Right cardiac atrium (tissue), 5 donors: Measurements from ENCODE around the gene NTRK1. TPM values are rescaled to one million over a fixed set of nuclear protein-coding genes. Genes with fewer than 3 reads are reported as not detected.

Experiments
- ATAC-seq, 2 donors: fragments of 200-7000 bp; cut with Tn5 transposase; one replicate each; pipeline versions ENCODE4 v1.8.0 to v1.9.1; 2020; ENCODE audit warnings: moderate library complexity in 2 of 2, mild to moderate bottlenecking in 1 of 2
- DNase-seq, 3 donors: peaks; one replicate each; pipeline ENCODE4 v3.0.0-alpha.2; 2020
- H3K27ac ChIP-seq: one replicate; pipeline ENCODE4 v1.5.1; 2013; ENCODE audit warnings: mild to moderate bottlenecking, low read length, control low read depth, moderate library complexity
- H3K27me3 ChIP-seq: one replicate; pipeline ENCODE4 v1.6.1; 2013; ENCODE audit not compliant: control insufficient read depth, insufficient read depth
- H3K4me1 ChIP-seq: one replicate; pipeline ENCODE4 v1.6.1; 2013; ENCODE audit warnings: low read length; ENCODE audit not compliant: control insufficient read depth, insufficient read depth
- H3K4me3 ChIP-seq: one replicate; pipeline ENCODE4 v1.5.1; 2013; ENCODE audit warnings: low read length, control low read depth
- H3K9me3 ChIP-seq: one replicate; pipeline ENCODE4 v1.6.1; 2013; ENCODE audit warnings: low read length; ENCODE audit not compliant: control insufficient read depth
- WGBS: extraction: QIAGEN DNeasy Blood & Tissue Kit; methylation state at CpG from one replicate; pipeline ENCODE4 v1.1.7; 2013; 5-methylcytosine and 5-hydroxymethylcytosine counted together
- intact Hi-C, 4 donors: fragments of 100-400 bp; cut with DNase I; formaldehyde crosslinking; loops; one replicate each; pipeline versions ENCODE4 v1.11.0 to v1.14.0; 2022 to 2023
- polyA plus RNA-seq: library from polyadenylated mRNA; stranded (reverse); fragments of 200-250 nt; gene quantifications from one replicate; pipeline ENCODE4 v1.2.3, GENCODE V29; 2013
- total RNA-seq, 4 donors: library from RNA; stranded (reverse); fragmentation: NEBNext Ultra II Directional; extraction: Animal tissue kit (Norgen Biotek cat#: 25700); gene quantifications; one replicate each; pipeline ENCODE4 v1.2.1, GENCODE V29; 2021
- donor health status: healthy with polysubstance abuse.
- donor health status: DM: no; HTN: yes; CAD: no.
- donor health status: DM: no; HTN: no; CAD: no.
- donor health status: DM: no; HTN: yes; CAD: no; lungs with severe emphysema.
- donor health status: DM: yes; HTN: yes; CAD: no.

The NTRK1 gene
- total and polyA plus RNA-seq, 5 donors: 1.1 to 4.2 (median 1.5) TPM

DNA sequence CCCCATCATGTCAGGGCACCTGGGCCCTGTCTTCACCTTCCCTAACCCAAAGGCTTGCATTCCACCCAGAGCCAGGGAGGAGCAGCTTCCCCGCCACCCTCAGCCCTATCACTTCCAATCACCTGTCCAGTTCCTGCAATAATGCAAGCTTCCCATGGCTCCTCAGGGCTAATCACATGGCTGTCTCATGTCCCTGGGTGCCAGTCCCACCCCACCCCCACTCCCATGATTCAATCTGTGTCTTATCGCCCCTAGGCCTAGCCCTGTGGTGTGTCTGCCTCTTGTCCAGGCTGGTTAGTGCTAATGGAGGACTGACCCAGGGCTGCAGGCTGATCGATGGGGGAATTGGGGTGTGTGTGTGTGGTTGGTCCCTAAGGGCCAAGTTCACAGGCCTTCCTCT, 21.9 kb downstream of the NTRK1 start:
- no peak overlapping the region for H3K4me3 ChIP-seq
- 77% methylated on average over 3 of the region's 3 CpGs for WGBS
- H3K4me1 ChIP-seq: no peaks in the 10 kb centered on the region
- H3K27me3 ChIP-seq: no peaks in the 10 kb centered on the region
- no peak overlapping the region for H3K27ac ChIP-seq
- no peak for ATAC-seq
- peak in 1 of 3 donors; percentile 20 for DNase-seq
- intact Hi-C loops: loop anchor here in 2 of 4 donors (10.0 kb wide), 2 partner anchors 188 to 198 kb away; no protein-coding TSS in a partner anchor
- H3K9me3 ChIP-seq: no peaks in the 10 kb centered on the region

DNA sequence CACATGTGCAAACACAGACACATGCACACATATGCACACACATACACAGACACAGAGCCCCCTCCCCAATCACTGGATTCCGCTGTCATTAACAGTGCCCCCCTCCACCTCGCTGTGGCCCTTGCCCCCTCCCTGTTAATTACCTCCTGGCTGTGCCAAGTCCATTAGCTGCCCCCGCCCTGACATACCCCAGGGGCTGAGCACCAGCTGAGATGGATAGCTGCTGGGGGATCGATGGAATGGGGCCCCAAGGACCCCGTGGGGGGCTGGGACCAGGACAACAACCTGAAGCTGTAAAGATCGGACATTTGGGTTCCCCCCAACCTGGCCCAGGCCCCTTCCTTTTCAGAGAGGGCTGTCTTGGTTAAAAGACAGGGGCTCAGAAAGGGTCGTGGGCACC, 23.3 kb downstream of the NTRK1 start:
- Histone ChIP-seq H3K9me3 (no peaks in the 10 kb centered on the region), H3K4me3 (no peak overlapping the region), H3K4me1 (no peaks in the 10 kb centered on the region), H3K27ac (no peak overlapping the region), H3K27me3 (no peaks in the 10 kb centered on the region)
- intact Hi-C loops: loop anchor here in 2 of 4 donors (10.0 kb wide), 2 partner anchors 189 to 199 kb away; no protein-coding TSS in a partner anchor
- peak in 1 of 3 donors; percentile 33 for DNase-seq
- ATAC-seq: no peak
- WGBS: 72% methylated on average over 7 of the region's 7 CpGs

DNA sequence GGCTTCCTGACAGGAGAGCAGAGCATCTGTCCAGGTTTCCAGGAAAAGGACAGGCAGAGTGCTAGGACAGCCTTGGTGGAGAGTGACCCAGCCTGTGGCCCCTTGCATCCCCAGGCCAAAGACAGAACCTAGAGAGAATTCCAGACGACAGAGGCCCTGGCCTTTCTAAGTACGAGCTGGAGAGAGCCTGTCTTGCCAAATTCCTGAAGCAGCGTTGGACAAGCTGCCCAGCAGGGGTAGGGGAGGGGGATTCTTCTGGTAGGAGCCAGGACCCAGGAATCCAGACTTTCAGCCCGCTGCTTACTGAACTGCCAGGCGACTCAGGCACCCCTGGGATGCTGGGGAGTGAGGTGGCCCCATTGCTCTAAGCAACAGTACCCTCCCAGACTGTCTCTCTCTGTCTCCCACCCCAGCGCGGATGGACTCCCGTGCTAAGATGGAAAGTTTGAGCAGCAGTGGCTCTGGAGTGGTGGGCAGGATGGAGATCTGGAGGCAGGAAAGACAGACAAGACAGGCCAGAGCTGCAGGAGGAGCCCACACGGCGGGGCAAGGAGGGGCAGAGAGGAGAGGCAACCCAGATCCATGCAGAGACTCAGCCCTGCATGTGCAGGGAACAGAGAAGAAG, 24.0 kb downstream of the NTRK1 start:
- no peaks in the 10 kb centered on the region for H3K4me1 ChIP-seq
- intact Hi-C loops: loop anchor here in 2 of 4 donors (10.0 kb wide), 2 partner anchors 190 to 200 kb away; no protein-coding TSS in a partner anchor
- peak in 2 of 3 donors; percentile 15 to 42 for DNase-seq
- H3K9me3 ChIP-seq: no peaks in the 10 kb centered on the region
- 55% methylated on average over 10 of the region's 10 CpGs for WGBS
- H3K4me3 ChIP-seq: no peak overlapping the region
- no peaks in the 10 kb centered on the region for H3K27me3 ChIP-seq
- no peak overlapping the region for H3K27ac ChIP-seq
- no peak for ATAC-seq

DNA sequence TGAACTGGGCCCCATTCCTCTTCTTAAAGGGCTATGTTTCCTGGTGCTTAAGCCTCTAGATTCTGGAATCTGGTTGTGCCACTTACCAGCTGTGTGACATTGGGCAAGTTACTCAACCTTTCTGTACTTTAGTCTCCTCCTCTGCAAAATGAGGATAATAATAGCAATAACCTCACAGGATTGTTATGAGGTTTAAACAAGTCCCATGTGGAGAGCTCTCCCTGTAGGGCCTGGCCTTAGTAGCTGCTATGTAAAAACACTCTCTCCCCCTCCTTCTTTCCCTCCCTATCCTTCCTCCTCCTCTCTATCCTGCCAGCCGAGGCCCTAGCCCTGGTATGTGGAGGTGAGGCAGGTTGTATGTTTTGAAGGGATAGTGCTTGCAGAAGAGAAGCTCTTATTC, 24.6 kb downstream of the NTRK1 start:
- no peaks in the 10 kb centered on the region for H3K4me1 ChIP-seq
- no peaks in the 10 kb centered on the region for H3K9me3 ChIP-seq
- DNase-seq (no peak), ATAC-seq (no peak)
- H3K4me3 ChIP-seq: no peak overlapping the region
- WGBS: 29% methylated on average over 1 of the region's 1 CpG
- H3K27me3 ChIP-seq: no peaks in the 10 kb centered on the region
- no peak overlapping the region for H3K27ac ChIP-seq
- intact Hi-C loops: loop anchor here in 2 of 4 donors (10.0 kb wide), 2 partner anchors 191 to 201 kb away; no protein-coding TSS in a partner anchor

DNA sequence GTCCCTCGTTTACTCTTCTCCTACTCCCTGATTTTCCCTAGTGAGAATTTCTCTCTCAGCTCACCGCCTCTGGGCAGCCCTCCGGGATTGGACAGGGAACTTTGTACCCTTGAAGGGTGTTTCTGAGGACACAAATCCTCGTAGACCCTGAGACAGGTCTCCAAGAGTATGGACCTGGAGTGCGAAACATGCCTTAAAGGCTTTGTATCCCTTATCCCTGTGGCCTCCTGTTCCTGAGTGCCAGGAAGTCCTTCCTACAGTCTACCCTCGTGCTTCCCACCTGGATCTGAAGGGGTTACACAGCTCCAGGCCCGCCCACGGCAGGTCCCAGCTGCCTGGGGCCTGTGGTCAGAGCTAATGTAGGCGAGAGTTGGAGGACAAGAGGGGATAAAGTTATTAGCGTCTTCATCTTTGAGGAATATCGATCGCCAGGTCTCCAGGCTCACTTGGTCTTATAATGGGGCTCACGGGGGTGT, 25.3 kb downstream of the NTRK1 start:
- no peaks in the 10 kb centered on the region for H3K9me3 ChIP-seq

DNA sequence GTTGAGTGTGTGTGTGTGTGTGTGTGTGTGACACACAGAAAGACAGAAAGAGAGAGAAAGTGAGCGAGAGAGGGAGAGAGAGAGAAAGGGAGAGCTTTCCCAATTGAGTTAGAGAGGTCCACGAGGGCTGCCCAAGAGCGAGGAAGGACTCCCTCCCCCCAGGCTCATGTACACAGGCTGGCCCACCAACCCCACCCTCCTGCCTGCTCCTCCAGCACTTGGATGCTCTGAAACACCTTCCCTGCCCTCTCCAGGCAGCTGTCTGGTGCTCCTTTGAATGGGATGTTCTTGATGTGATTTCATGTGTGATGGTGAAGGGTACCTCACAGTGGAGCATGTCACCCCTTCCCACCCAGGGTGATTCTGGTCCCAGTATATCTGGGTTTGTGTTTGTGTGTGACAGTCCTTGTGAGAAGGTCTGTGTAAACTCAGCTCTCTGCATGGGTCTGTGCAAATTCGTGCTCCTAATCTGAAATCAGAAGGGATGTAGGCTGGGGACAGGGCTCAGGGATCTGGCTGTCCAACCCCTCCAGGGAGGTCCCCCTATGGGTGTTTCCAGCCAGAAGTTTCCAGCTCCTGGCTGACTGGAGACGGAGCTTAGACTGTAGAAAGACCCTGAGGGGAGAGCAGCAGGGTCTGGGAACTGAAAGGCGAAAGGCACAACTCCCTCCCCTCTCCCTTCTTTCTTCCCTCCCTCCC, 26.1 kb downstream of the NTRK1 start:
- 37% methylated on average over 6 of the region's 6 CpGs for WGBS
- no peaks in the 10 kb centered on the region for H3K9me3 ChIP-seq
- intact Hi-C loops: loop anchor here in 2 of 4 donors (10.0 kb wide), 2 partner anchors 192 to 202 kb away; no protein-coding TSS in a partner anchor
- DNase-seq: peak in 1 of 3 donors; percentile 9
- no peaks in the 10 kb centered on the region for H3K27me3 ChIP-seq
- H3K4me1 ChIP-seq: no peaks in the 10 kb centered on the region
- H3K4me3 ChIP-seq: no peak overlapping the region
- no peak for ATAC-seq
- no peak overlapping the region for H3K27ac ChIP-seq

More for the DNA sequence above, 25.3 kb downstream of the NTRK1 start:
- peak in 2 of 3 donors; percentile 14 to 30 for DNase-seq
- intact Hi-C loops: loop anchor here in 2 of 4 donors (10.0 kb wide), 2 partner anchors 191 to 201 kb away; no protein-coding TSS in a partner anchor
- Histone ChIP-seq H3K4me3 (no peak overlapping the region), H3K27me3 (no peaks in the 10 kb centered on the region), H3K27ac (no peak overlapping the region), H3K4me1 (no peaks in the 10 kb centered on the region)
- 68% methylated on average over 13 of the region's 13 CpGs for WGBS
- no peak for ATAC-seq

DNA sequence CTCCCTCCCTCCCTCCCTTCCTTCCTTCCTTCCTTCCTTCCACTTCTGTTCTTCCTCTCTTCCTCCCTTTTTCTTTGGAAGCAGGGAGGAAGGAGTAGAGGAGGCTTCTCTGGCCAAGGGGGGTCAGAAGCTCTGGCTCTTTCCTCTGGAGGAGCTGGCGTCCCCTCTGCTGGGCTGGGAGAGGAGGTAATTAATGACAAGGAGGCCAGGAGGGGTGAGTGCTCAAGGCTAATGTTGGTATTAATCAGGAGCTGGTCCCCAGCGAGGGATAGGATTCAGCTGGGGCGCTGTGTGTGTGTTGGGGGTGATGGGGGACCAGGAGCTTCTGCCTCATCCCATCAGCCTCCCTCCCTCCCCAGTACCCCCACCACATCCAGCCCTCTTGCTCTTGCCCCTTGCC, 26.7 kb downstream of the NTRK1 start:
- no peaks in the 10 kb centered on the region for H3K4me1 ChIP-seq
- no peak for ATAC-seq
- 45% methylated on average over 3 of the region's 3 CpGs for WGBS
- H3K27ac ChIP-seq: no peak overlapping the region
- H3K9me3 ChIP-seq: no peaks in the 10 kb centered on the region
- DNase-seq: peak in 1 of 3 donors; percentile 9
- intact Hi-C loops: loop anchor here in 2 of 4 donors (10.0 kb wide), 2 partner anchors 193 to 203 kb away; no protein-coding TSS in a partner anchor
- H3K4me3 ChIP-seq: no peak overlapping the region
- no peaks in the 10 kb centered on the region for H3K27me3 ChIP-seq

DNA sequence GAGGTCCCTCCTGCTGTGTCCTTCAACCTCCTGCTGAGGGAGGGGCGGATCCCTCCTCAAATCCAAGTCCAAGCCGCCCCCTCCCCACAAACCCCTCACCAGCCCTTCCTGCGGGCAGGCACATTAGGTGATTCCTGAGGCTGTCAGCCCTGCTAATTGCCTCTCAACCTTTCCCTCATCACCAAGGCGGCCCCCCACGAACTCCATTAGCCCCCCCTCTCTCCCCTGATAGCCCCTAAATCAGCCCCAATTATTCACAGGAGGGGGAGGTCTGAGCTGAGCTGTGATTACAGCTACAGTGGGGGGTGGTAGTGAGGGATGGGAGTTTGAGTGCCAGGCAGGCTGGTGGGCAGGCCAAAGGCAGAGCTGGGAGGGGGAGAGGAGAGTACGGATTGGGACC, 27.1 kb downstream of the NTRK1 start:
- peak in 1 of 3 donors; percentile 28 for DNase-seq
- Histone ChIP-seq H3K27me3 (no peaks in the 10 kb centered on the region), H3K27ac (no peak overlapping the region), H3K9me3 (no peaks in the 10 kb centered on the region), H3K4me3 (no peak overlapping the region), H3K4me1 (no peaks in the 10 kb centered on the region)
- no peak for ATAC-seq
- WGBS: 55% methylated on average over 6 of the region's 6 CpGs
- intact Hi-C loops: loop anchor here in 2 of 4 donors (10.0 kb wide), 2 partner anchors 193 to 203 kb away; no protein-coding TSS in a partner anchor

DNA sequence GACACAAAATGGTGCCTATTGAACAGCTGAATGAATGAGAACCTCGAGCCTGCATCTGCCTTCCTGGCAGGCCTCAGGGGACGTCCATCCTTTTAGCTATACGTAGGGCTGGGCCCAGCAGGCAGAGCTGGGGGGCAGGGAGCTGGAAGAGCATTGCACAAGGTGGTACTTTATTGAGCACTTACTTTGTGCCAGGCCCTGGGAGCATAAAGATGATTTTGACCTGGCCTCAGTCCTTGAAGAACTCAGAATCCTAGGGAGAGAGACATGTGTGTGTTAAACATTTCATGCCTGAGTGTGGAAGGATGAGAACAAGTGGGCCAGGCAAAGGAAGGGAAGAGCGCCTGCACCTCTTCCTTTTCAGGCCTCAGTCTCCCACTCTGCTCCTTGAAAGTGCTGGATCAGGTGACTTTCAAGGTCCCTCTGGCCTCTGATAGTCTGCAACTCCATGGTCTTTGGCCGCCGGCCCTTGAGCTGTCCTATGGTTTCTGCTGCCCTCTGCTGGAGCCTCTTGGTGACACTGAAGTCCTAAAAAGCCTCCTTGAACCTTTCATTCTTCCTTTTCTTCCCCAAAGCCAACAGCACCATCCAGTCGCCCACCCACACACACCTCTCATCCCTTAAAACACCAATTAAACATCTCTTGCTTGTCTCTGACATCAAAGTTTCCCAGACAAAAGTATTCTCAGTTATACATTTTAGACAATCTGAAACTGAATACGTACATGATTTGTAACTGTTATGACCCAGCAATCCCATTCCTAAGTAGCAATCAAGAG, 29.3 kb downstream of the NTRK1 start:
- Histone ChIP-seq H3K27me3 (no peaks in the 10 kb centered on the region), H3K9me3 (no peaks in the 10 kb centered on the region), H3K27ac (no peak overlapping the region), H3K4me3 (no peak overlapping the region), H3K4me1 (no peaks in the 10 kb centered on the region)
- intact Hi-C loops: loop anchor here in 2 of 4 donors (1.0 to 10.0 kb wide), 4 partner anchors 37 to 205 kb away; no protein-coding TSS in a partner anchor
- WGBS: 39% methylated on average over 8 of the region's 8 CpGs
- ATAC-seq (peak in 1 of 2 donors; percentile 27), DNase-seq (peak; percentile 83 to 95 (median 87))
